Fibroblast of skin of right quadriceps (primary cell): ENCODE results near the gene PON3.

Experiments
- DNase-seq: peaks from one replicate; pipeline ENCODE4 v3.0.0-alpha.2; 2013

Gene PON3

GRCh38 chr7:95335093-95335492 is 61.1 kb downstream of the PON3 start:
- DNase-seq = peak; percentile 93

DNA sequence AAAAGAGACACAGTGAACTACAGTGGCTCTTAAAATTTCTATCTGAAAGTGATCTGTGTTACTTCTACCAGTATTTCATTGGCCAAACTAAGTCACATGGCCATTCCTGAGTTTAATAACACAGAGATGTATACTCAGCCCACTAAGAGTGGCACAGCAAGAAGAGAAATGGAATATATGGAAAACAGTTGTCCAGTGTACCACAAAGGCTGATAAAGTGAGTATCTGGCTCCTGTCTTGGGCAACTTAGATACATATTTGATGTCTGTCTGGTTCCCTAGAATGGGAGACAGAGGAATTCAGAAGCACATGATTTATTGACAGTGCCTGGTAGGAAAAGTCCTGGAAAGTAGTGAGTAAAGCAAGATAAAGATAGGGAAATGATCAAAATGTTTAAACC is 61.7 kb downstream of the PON3 start:
- DNase-seq = peak; percentile 19

DNA sequence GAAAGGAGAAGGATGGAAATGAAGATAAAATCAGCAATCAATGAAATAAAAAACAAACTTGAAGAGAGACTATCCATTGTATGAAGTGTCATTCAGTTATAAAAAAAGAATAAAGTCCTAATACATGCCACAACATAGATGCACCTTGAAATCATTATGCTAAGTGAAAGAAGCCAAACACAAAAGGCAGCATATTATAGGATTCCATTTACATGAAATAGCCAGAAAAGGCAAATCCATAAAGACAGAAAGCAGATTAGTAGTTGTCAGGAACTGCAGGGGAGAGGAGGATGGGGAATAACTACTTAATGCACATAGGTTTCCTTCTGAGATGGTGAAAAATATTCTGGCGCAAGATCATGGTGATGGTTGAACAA is 65.2 kb downstream of the PON3 start:
- DNase-seq = no peak

GRCh38 chr7:95330204-95330960 is 65.8 kb downstream of the PON3 start:
- DNase-seq = peak; percentile 65

GRCh38 chr7:95327356-95327755 is 68.8 kb downstream of the PON3 start:
- DNase-seq = no peak

GRCh38 chr7:95324431-95324830 is 71.7 kb downstream of the PON3 start, which contains the start of gene PON1:
TSS of gene PON1 (minus strand) at chr7:95324532. CDS start at chr7:95324475, 57 bp downstream.
- DNase-seq = no peak

GRCh38 chr7:95323410-95324129 is 72.6 kb downstream of the PON3 start:
- no peak for DNase-seq

DNA sequence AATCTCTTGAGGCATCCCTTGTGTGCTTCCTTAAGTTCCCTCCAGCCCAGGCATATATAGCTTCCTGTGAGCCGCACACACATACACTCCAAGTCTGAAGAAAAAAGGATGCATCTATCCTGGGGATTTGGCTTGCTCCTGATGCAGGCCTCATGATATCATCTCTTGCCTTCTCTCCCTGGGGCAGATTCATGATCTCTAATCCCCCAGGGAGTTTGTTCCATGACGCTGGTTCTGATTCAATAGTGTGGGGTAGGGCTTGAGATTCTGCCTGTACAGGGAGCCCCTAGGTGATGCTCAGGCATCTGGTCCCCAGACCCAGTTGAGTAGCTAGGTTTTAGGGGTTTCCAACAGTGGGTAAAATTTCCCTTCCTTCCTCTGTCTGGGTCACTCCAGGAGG is 73.3 kb downstream of the PON3 start:
- DNase-seq = peak; percentile 61

DNA sequence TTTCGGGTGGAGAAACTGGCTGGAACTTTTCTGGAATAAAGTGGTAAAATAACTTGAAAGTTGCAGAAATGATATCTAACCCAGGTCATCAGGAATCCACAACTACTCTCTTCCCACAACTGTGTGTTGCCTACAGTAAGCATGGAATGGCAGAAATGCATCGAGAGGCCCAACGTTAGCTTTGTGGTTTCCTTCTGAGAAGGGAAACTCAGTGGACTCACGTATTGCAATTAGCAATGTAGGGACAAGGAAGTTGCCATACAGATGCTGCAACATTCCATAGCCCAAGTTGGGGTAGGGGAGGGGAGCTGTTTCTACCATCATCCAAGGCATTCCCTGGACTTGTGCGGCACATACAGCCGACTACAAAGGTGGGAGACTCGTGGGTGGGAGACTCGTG is 73.8 kb downstream of the PON3 start:
- peak; percentile 76 for DNase-seq

DNA sequence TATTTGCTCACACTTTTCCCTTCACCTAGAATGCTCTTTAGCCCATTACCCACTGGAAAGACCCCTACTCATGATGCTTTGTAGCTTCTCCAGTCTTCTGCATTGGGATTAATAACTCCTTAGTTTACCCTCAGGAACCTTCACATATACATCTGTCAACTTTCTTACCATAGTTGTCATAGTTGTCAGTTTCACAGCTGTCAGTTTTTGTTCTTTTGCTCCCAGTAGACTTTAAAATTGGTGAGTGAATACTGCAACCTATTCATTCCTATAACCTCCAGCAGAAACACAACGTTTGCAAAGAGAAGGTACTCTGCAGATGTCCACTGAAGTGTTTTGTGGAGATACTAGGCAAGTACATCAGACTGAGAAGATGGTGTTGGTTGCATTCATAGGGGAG is 74.5 kb downstream of the PON3 start:
- no peak for DNase-seq

DNA sequence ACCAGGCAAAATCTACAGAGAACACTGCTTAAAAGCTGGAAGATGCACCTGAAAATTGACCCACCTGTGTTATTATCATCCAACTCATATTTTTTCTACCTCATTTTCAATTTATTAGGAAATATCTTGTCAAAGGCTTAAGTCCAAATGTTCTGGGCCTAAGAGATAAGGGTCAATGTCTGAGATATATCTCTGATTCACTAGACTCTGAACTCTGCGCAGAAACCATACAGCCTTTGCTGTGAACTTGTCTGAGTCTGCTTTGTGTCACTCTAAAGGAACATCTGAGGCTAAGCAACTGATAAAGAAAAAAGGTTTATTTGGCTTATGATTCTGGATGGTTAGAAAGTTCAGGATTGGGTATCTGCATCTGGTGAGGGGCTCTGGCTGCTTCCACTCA is 75.5 kb downstream of the PON3 start:
- DNase-seq = no peak

DNA sequence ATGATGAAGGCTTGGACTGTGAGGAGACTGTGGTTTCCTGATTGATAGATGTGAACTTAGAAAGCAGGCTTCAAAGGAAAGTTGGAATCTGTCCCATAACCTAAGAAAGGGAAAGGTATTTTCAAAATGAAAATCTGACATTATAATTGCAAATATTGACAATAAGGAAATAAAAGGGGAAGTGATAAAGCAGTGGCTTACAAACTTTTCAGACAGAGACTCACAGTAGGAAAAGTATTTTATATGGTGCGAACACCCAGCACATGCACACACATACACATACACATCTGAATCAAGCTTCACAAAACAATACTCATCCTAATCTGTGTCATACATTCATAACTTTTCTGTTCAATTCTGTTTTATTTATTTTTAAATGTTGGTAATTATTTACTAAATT is 76.6 kb downstream of the PON3 start:
- DNase-seq = no peak

DNA sequence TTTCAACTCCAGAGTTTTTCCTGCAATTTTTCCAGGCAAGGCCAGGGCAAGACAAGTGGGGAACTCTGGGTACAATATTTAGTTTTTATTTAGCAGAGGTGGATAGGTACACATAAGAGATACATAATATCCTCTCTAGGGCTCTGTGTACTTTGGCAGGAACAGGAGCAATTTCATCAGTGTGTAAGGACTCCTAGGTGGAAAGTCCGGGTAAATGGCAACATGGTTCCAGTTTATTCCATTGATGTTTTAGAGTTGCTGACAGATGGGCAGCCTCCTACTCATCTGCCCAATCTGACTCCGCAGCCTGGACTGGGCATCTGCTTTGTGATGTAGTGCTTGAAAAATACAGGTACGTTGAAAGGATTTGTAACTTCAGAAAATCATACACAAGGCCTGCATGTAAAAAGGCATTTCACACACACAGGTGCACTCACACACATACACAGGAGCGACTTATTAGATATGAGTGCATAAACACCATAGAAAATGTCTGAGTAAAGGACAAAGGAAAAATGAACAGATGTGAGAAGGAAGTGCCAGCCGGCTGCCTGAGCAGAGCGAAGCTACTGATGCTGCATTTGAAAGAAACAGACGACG is 77.6 kb downstream of the PON3 start:
- no peak for DNase-seq

GRCh38 chr7:95317966-95318365 is 78.2 kb downstream of the PON3 start:
- no peak for DNase-seq

DNA sequence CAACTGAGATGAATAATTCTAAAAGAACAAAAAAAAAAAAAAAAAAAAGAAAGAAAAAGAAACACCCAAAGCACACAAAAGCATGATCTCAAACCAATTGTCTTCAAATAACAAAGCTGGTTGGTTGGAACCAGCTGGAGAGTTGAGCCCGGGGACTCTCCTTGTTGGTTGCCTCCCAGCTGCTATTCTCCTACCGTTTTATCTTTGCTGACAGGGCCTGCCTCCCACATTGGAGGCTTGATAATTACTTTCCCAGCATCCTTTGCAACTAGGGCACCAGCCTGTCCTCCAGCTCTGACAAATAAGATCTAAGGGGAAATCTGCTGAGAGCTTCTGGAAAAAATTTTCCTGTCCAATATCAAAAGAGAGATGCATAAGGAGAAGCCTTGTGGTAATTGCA is 78.6 kb downstream of the PON3 start:
- no peak for DNase-seq

DNA sequence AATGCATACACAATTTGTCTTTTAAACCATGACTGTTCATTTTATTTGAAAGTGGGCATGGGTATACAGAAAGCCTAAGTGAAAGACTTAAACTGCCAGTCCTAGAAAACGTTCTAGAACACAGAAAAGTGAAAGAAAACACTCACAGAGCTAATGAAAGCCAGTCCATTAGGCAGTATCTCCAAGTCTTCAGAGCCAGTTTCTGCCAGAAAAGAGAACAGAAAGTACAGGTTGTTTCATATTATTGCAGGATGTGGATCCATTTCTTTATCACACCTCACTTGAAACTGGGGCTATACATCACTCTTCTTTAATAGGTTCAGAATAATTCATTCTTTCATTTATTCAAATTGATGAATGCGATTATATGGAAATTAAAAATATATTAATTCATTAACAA is 79.6 kb downstream of the PON3 start:
- no peak for DNase-seq

GRCh38 chr7:95312561-95312960 is 83.6 kb downstream of the PON3 start:
- no peak for DNase-seq

GRCh38 chr7:95311389-95311788 is 84.8 kb downstream of the PON3 start:
- DNase-seq = no peak

DNA sequence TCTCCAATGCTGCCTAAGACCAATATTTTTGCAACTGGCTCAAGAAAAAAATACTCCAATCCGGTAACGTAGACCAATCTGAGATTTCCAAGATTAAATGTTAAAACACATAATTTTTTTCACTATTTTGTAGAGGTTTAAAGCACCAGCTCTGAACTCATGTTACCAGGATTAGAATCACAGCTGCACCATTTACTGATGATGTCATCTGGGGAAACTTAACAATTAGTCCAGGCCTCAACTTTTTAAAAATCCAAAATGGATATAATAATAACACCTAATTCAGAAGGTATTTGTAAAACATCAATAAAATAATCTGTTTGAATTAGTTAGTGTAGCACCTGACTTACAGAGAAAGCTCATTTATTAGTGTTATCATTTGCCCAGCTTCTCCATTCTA is 86.2 kb downstream of the PON3 start:
- no peak for DNase-seq
